K562 (cell line): ENCODE measurements around the gene EFCAB7. TPM values are rescaled to one million over a fixed set of nuclear protein-coding genes. Genes with fewer than 3 reads are reported as not detected.

Source experiments
- BMI1 ChIP-seq: fragments of 150-350 bp; IDR thresholded peaks from 2 replicates; pipeline ENCODE4 v1.6.1; 2014; ENCODE audit warnings: low read length
- FIP1L1 ChIP-seq: fragments of 200-400 bp; formaldehyde crosslinking; IDR thresholded peaks from 2 replicates; pipeline ENCODE4 v1.6.1; 2018; ENCODE audit warnings: mild to moderate bottlenecking, low read depth, low read length; ENCODE audit not compliant: poor library complexity, severe bottlenecking
- JUND ChIP-seq, 2 experiments: IDR thresholded peaks; 2 replicates in 1 of 2; 3 replicates in 1 of 2; pipeline ENCODE4 v1.6.1; 2011; ENCODE audit warnings: borderline replicate concordance in 2 of 2, low read depth in 2 of 2, low read length in 2 of 2, improper control_type of control experiment in 1 of 2, missing biosample characterization in 1 of 2, missing genetic modification characterization in 1 of 2, missing genetic modification reagents in 1 of 2
- KDM5B ChIP-seq: fragments of 200-600 bp; sonication (generic); IDR thresholded peaks from 2 replicates; pipeline ENCODE4 v1.6.1; 2012; ENCODE audit warnings: low read depth, mild to moderate bottlenecking, moderate library complexity, low read length, control low read depth, inconsistent platforms; ENCODE audit not compliant: insufficient replicate concordance
- MEF2A ChIP-seq: IDR thresholded peaks from 2 replicates; pipeline ENCODE4 v1.6.1; 2011; ENCODE audit warnings: low read depth, mild to moderate bottlenecking, low read length, moderate library complexity; ENCODE audit not compliant: control insufficient read depth
- NEUROD1 ChIP-seq: fragments of 150-350 bp; IDR thresholded peaks from 2 replicates; pipeline ENCODE4 v1.6.1; 2014; ENCODE audit warnings: borderline replicate concordance, low read length, low read depth; ENCODE audit not compliant: partially characterized antibody
- NR2C2 ChIP-seq, 2 experiments: fragments of 200-800 bp in 1 of 2; sonication (Bioruptor generic) in 1 of 2; sonication (generic) in 1 of 2; formaldehyde crosslinking in 1 of 2; IDR thresholded peaks; 2 replicates each; pipeline versions ENCODE4 v1.6.1 to v1.8.0; 2016 to 2022; ENCODE audit warnings: mild to moderate bottlenecking in 1 of 2, missing compliant biosample characterization in 1 of 2, missing genetic modification characterization in 1 of 2, missing genetic modification reagents in 1 of 2
- TBL1XR1 ChIP-seq, 2 experiments: IDR thresholded peaks; 2 replicates each; pipeline ENCODE4 v1.6.1; 2012; ENCODE audit warnings: improper control_type of control experiment in 2 of 2, low read length in 2 of 2, mild to moderate bottlenecking in 1 of 2
- TEAD4 ChIP-seq, 2 experiments: sonication (generic) in 1 of 2; formaldehyde crosslinking in 1 of 2; IDR thresholded peaks; 2 replicates each; pipeline versions ENCODE4 v1.6.1 to v1.8.0; 2012 to 2022; ENCODE audit warnings: borderline replicate concordance in 1 of 2, inconsistent platforms in 1 of 2, low read length in 1 of 2, mild to moderate bottlenecking in 1 of 2, missing genetic modification reagents in 1 of 2
- TRIM24 ChIP-seq, 2 experiments: fragments of 450-650 bp; IDR thresholded peaks; 2 replicates each; pipeline ENCODE4 v1.6.1; 2016
- TRIM28 ChIP-seq: fragments of 450-650 bp; IDR thresholded peaks from 2 replicates; pipeline ENCODE4 v1.6.1; 2017
- ZNF354B ChIP-seq: fragments of 250-450 bp; sonication (Bioruptor Pico); IDR thresholded peaks from 2 replicates; pipeline ENCODE4 v1.4.0; 2020
- ZNF384 ChIP-seq: IDR thresholded peaks from 2 replicates; pipeline ENCODE4 v1.6.1; 2012; ENCODE audit warnings: low read depth, low read length, improper control_type of control experiment
- ZNF408 ChIP-seq: fragments of 250-450 bp; sonication (Bioruptor Pico); IDR thresholded peaks from 2 replicates; pipeline ENCODE4 v1.4.0; 2020; ENCODE audit warnings: low read depth, mild to moderate bottlenecking, moderate library complexity
- ZNF57 ChIP-seq: fragments of 450-650 bp; formaldehyde crosslinking; IDR thresholded peaks from 2 replicates; pipeline ENCODE4 v1.4.0; 2020; ENCODE audit warnings: mild to moderate bottlenecking, moderate library complexity
- polyA plus RNA-seq, 8 experiments: library from polyadenylated mRNA; depleted of rRNA in 4 of 8; stranded (reverse) in 5 of 8; unstranded in 3 of 8; fragments of >200 nt; fragmentation: Nextera tagmentation in 2 of 8; fragmentation: Illumina TruSeq in 1 of 8; extraction: Ambion mirVana in 2 of 8; extraction: Trizol in 1 of 8; gene quantifications; 2 replicates each; pipeline versions ENCODE4 v1.2.1 to v1.2.3, GENCODE V29; 2011 to 2014; ENCODE audit warnings: inconsistent platforms in 1 of 8, missing spikeins in 1 of 8
- total RNA-seq, 7 experiments: library from RNA; depleted of rRNA in 6 of 7; stranded (reverse); fragments of >200 nt in 6 of 7; fragmentation: Illumina TruSeq in 2 of 7; extraction: Trizol in 2 of 7; gene quantifications; 2 replicates each; pipeline versions ENCODE4 v1.2.1 to v1.2.3, GENCODE V29; 2011 to 2021; ENCODE audit warnings: low replicate concordance in 1 of 7
- TF ChIP-seq, protein P1 (sequence below): fragments of 450-650 bp; formaldehyde crosslinking; IDR thresholded peaks from 2 replicates; pipeline ENCODE4 v1.4.0; 2022; ENCODE audit warnings: missing genetic modification characterization
- TF ChIP-seq, protein P2 (sequence below): sonication (generic); formaldehyde crosslinking; IDR thresholded peaks from 2 replicates; pipeline ENCODE4 v1.8.1; 2023; ENCODE audit warnings: missing genetic modification reagents, mild to moderate bottlenecking, borderline replicate concordance
- TF ChIP-seq, protein P3 (sequence below): fragments of 250-450 bp; sonication (Bioruptor Pico); IDR thresholded peaks from 2 replicates; pipeline ENCODE4 v1.8.0; 2022; ENCODE audit warnings: inconsistent platforms, mild to moderate bottlenecking, moderate library complexity, borderline replicate concordance

EFCAB7 gene
- total and polyA plus RNA-seq, 9 of the 15 experiments (the other 6 are each of a cell fraction or from before 2014, with no cell fraction given), result 3.2 to 7.6 (median 5.7) TPM

DNA sequence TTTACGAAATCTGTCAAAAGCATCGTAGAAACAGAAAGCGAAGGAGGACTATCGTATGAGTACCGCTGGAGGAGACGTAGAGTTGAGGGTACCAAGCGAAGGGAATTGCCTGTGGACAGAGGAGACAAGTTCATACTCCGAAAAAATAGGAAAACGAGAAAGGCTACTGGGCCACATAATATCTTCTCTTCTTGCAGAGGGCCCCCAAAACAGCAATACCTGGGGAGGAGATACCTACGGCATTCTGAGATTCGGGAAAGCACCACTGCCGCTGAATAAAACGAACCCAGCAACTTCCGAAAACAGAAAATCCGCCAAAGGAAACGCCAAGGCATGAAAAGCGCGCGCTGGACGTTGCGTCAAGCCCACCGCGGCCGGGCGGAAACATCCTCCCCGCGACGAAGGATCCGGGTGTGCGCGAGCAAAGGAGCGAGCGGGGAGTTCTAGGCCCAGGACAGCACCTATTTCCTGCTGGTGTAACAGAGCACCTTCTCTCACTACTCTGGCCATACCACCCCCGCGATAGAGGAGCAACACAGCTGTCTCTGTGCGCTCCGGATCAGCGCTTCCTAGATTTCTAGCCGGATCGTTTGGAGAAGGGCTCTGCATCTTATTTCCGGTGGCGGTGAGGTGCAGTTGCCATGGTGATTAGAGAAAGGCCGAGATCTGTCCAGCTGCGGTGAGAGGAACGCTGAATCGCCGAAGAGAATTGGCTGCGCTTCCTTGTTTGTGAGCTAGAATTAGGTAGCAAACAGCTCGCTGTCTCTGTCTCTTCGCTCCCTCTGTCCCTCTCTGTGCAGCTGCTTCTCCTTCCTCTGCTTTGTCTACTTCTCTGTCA is at the start of gene EFCAB7, which contains the start of gene ITGB3BP (continued):
- TF ChIP-seq MEF2A (no peak), TRIM28 (peak; percentile 96), TBL1XR1 (IDR thresholded peaks at IDR 0.05; ENCODE audit: low read length in 2 of 2) (peak in 1 of 2 experiments; percentile 26; a peak in 1 of 4 replicates), JUND (IDR thresholded peaks at IDR 0.05; ENCODE audit: borderline replicate concordance, low read depth, low read length) (peak; percentile 47), JUND (tag; IDR thresholded peaks at IDR 0.05; ENCODE audit: borderline replicate concordance, low read depth, low read length) (peak; percentile 71; the same call in 2 of the 3 replicates), NR2C2 (CRISPR knock-in tag; IDR thresholded peaks at IDR 0.05) (peak; percentile 31; the same call in 1 of the 2 replicates), NR2C2 (tag; IDR thresholded peaks at IDR 0.05) (peak; percentile 48; the same call in 1 of the 2 replicates), TEAD4 (IDR thresholded peaks at IDR 0.05; ENCODE audit: low read length) (no peak), TEAD4 (CRISPR knock-in tag; IDR thresholded peaks at IDR 0.05; ENCODE audit: borderline replicate concordance) (no peak), ZNF408 (CRISPR knock-in tag) (no peak), BMI1 (peak; percentile 85; the same call in 1 of the 2 replicates), ZNF57 (CRISPR knock-in tag) (no peak), FIP1L1 (no peak), TRIM24 (IDR thresholded peaks at IDR 0.05) (peak; percentile 78 to 100), ZNF354B (CRISPR knock-in tag) (no peak), NEUROD1 (peak; percentile 86), ZNF384 (0 out of 2 replicates have a peak, but pooled peaks have one; percentile 16), KDM5B (peak; percentile 73)
- TF ChIP-seq, protein P1, sequence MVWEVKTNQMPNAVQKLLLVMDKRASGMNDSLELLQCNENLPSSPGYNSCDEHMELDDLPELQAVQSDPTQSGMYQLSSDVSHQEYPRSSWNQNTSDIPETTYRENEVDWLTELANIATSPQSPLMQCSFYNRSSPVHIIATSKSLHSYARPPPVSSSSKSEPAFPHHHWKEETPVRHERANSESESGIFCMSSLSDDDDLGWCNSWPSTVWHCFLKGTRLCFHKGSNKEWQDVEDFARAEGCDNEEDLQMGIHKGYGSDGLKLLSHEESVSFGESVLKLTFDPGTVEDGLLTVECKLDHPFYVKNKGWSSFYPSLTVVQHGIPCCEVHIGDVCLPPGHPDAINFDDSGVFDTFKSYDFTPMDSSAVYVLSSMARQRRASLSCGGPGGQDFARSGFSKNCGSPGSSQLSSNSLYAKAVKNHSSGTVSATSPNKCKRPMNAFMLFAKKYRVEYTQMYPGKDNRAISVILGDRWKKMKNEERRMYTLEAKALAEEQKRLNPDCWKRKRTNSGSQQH (CRISPR knock-in tag), result peak; percentile 87; the same call in 1 of the 2 replicates
- TF ChIP-seq, protein P2, sequence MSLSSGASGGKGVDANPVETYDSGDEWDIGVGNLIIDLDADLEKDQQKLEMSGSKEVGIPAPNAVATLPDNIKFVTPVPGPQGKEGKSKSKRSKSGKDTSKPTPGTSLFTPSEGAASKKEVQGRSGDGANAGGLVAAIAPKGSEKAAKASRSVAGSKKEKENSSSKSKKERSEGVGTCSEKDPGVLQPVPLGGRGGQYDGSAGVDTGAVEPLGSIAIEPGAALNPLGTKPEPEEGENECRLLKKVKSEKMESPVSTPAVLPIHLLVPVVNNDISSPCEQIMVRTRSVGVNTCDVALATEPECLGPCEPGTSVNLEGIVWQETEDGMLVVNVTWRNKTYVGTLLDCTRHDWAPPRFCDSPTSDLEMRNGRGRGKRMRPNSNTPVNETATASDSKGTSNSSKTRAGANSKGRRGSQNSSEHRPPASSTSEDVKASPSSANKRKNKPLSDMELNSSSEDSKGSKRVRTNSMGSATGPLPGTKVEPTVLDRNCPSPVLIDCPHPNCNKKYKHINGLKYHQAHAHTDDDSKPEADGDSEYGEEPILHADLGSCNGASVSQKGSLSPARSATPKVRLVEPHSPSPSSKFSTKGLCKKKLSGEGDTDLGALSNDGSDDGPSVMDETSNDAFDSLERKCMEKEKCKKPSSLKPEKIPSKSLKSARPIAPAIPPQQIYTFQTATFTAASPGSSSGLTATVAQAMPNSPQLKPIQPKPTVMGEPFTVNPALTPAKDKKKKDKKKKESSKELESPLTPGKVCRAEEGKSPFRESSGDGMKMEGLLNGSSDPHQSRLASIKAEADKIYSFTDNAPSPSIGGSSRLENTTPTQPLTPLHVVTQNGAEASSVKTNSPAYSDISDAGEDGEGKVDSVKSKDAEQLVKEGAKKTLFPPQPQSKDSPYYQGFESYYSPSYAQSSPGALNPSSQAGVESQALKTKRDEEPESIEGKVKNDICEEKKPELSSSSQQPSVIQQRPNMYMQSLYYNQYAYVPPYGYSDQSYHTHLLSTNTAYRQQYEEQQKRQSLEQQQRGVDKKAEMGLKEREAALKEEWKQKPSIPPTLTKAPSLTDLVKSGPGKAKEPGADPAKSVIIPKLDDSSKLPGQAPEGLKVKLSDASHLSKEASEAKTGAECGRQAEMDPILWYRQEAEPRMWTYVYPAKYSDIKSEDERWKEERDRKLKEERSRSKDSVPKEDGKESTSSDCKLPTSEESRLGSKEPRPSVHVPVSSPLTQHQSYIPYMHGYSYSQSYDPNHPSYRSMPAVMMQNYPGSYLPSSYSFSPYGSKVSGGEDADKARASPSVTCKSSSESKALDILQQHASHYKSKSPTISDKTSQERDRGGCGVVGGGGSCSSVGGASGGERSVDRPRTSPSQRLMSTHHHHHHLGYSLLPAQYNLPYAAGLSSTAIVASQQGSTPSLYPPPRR (CRISPR knock-in tag), result no peak
- TF ChIP-seq, protein P3, sequence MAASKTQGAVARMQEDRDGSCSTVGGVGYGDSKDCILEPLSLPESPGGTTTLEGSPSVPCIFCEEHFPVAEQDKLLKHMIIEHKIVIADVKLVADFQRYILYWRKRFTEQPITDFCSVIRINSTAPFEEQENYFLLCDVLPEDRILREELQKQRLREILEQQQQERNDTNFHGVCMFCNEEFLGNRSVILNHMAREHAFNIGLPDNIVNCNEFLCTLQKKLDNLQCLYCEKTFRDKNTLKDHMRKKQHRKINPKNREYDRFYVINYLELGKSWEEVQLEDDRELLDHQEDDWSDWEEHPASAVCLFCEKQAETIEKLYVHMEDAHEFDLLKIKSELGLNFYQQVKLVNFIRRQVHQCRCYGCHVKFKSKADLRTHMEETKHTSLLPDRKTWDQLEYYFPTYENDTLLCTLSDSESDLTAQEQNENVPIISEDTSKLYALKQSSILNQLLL (CRISPR knock-in tag), result no peak
